Measurements from ENCODE around the gene SLC1A6. TPM values are rescaled to one million over a fixed set of nuclear protein-coding genes. Genes with fewer than 3 reads are reported as not detected.
"Not testable (repeated sequence)": the region's sequence is repeated elsewhere in the genome, so short reads cannot be mapped to it uniquely, and the experiment has no call there.

The SLC1A6 gene
- total and polyA plus RNA-seq, 2 donors from 2014 or later, result not detected

DNA sequence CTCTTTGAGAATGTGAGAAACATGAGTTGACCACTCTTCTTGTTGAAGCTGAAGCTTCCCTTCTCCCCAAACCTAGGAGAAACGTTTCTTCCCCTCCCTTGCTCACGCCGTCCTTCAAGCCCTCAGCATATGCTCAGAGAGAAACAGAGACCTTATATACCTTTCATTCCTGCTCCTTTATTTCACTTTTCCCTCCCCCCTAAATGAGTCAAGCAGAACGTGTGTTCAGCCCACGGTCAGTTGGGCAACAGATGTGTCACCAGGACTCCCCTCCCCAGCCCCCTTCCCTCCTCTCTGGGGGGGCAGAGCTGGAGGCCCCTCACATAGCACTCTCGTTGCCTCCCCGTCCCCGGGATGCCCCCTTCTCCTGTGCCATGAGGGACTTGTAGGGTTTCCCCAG, 29.8 kb downstream of the SLC1A6 start:
- no peak overlapping the region for H3K4me3 ChIP-seq (ENCODE audit: low read length in 3 of 3)
- H3K27ac ChIP-seq (ENCODE audit: low read depth in 2 of 2, low read length in 2 of 2), result no peak overlapping the region
- intact Hi-C loops (cut with DNase I), result no loop called here
- H3K36me3 ChIP-seq (ENCODE audit: control insufficient read depth in 2 of 3, insufficient read depth in 3 of 3, low read length in 3 of 3), result no peaks in the 10 kb centered on the region
- no peak for DNase-seq
- H3K4me1 ChIP-seq (ENCODE audit: control insufficient read depth in 2 of 3, insufficient read depth in 2 of 3, low read depth in 1 of 3, low read length in 3 of 3), result no peaks in the 10 kb centered on the region
- TF ChIP-seq, protein P1, sequence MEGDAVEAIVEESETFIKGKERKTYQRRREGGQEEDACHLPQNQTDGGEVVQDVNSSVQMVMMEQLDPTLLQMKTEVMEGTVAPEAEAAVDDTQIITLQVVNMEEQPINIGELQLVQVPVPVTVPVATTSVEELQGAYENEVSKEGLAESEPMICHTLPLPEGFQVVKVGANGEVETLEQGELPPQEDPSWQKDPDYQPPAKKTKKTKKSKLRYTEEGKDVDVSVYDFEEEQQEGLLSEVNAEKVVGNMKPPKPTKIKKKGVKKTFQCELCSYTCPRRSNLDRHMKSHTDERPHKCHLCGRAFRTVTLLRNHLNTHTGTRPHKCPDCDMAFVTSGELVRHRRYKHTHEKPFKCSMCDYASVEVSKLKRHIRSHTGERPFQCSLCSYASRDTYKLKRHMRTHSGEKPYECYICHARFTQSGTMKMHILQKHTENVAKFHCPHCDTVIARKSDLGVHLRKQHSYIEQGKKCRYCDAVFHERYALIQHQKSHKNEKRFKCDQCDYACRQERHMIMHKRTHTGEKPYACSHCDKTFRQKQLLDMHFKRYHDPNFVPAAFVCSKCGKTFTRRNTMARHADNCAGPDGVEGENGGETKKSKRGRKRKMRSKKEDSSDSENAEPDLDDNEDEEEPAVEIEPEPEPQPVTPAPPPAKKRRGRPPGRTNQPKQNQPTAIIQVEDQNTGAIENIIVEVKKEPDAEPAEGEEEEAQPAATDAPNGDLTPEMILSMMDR (IDR thresholded peaks at IDR 0.05; ENCODE audit: borderline replicate concordance, extremely low read depth, insufficient read depth), result no peak
- FAIRE-seq, result no peak
- H3K9ac ChIP-seq (ENCODE audit: low read length in 3 of 3), result no peak overlapping the region
- H3K9me3 ChIP-seq (ENCODE audit: control insufficient read depth in 2 of 3, insufficient read depth in 1 of 3, low read length in 3 of 3), result no peaks in the 10 kb centered on the region
- no peaks in the 10 kb centered on the region for H3K27me3 ChIP-seq (ENCODE audit: control insufficient read depth, insufficient read depth, low read length)

DNA sequence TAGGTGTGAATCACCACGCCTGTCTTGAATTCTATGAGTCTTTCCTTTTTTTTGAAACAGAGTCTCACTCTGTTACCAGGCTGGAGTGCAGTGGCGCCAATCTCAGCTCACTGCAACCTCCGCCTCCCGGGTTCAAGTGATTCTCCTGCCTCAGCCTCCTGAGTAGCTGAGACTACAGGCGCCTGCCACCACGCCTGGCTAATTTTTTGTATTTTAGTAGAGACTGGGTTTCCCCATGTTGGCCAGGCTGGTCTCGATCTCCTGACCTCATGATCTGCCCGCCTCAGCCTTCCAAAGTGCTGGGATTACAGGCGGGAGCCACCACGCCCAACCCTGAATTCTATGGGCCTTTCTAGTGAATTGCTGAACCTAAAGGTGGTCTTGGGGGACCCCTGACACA, 30.3 kb downstream of the SLC1A6 start:
- H3K36me3 ChIP-seq (ENCODE audit: control insufficient read depth in 2 of 3, insufficient read depth in 3 of 3, low read length in 3 of 3); intact Hi-C loops (cut with DNase I); H3K27ac ChIP-seq (ENCODE audit: low read depth in 2 of 2, low read length in 2 of 2); H3K9me3 ChIP-seq (ENCODE audit: control insufficient read depth in 2 of 3, insufficient read depth in 1 of 3, low read length in 3 of 3); H3K9ac ChIP-seq (ENCODE audit: low read length in 3 of 3); DNase-seq; FAIRE-seq; H3K4me1 ChIP-seq (ENCODE audit: control insufficient read depth in 2 of 3, insufficient read depth in 2 of 3, low read depth in 1 of 3, low read length in 3 of 3); H3K27me3 ChIP-seq (ENCODE audit: control insufficient read depth, insufficient read depth, low read length); H3K4me3 ChIP-seq (ENCODE audit: low read length in 3 of 3): not testable (repeated sequence)

DNA sequence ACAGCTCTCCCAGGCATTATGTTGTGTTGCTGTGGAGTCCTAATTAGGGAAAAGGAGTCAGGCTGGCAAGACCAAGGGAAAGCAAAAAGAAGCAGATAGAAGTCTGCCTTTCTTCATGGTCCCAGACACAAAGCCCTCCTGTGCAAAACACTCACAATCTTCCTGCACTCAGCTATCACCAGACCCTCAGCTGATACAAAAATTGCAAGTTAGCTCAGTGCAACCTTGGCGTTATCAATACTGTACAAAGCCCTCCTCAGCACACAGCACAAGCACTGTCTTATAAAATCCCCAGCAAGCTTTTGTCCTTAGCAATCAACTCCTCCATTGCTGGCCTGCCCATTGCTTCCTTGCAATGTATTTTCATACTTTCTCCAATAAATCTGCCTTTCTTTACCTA, 35.2 kb downstream of the SLC1A6 start:
- intact Hi-C loops (cut with DNase I), result no loop called here
- DNase-seq, result no peak
- Histone ChIP-seq H3K27ac (ENCODE audit: low read depth in 2 of 2, low read length in 2 of 2) (no peak overlapping the region), H3K4me1 (ENCODE audit: control insufficient read depth in 2 of 3, insufficient read depth in 2 of 3, low read depth in 1 of 3, low read length in 3 of 3) (no peaks in the 10 kb centered on the region), H3K36me3 (ENCODE audit: control insufficient read depth in 2 of 3, insufficient read depth in 3 of 3, low read length in 3 of 3) (no peaks in the 10 kb centered on the region), H3K9ac (ENCODE audit: low read length in 3 of 3) (no peak overlapping the region), H3K27me3 (ENCODE audit: control insufficient read depth, insufficient read depth, low read length) (no peaks in the 10 kb centered on the region), H3K4me3 (ENCODE audit: low read length in 3 of 3) (no peak overlapping the region), H3K9me3 (ENCODE audit: control insufficient read depth in 2 of 3, insufficient read depth in 1 of 3, low read length in 3 of 3) (no peaks in the 10 kb centered on the region)
- TF ChIP-seq, protein P1 (IDR thresholded peaks at IDR 0.05; ENCODE audit: borderline replicate concordance, extremely low read depth, insufficient read depth), result no peak
- FAIRE-seq, result no peak

DNA sequence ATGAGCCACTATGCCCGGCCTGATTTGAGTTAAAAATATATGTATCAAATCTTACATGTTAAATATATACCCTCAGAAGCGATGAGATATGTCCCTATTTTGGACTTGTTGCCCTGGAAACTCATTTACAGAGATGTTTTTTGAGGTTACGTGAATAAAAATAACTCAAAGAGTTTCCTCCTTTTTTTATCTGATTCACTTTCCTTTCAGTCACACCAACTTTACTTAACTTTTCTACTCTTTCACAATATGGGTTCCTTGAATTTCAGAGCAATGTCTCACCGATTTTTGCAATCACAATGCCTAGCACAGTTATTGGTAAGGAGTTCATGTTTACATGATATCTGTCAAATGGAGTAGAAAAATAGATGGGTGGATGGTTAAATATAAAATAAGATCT, 36.1 kb downstream of the SLC1A6 start:
- no peaks in the 10 kb centered on the region for H3K9me3 ChIP-seq (ENCODE audit: control insufficient read depth in 2 of 3, insufficient read depth in 1 of 3, low read length in 3 of 3)
- H3K4me3 ChIP-seq (ENCODE audit: low read length in 3 of 3), result no peak overlapping the region
- DNase-seq, result no peak
- no peaks in the 10 kb centered on the region for H3K27me3 ChIP-seq (ENCODE audit: control insufficient read depth, insufficient read depth, low read length)
- no peak overlapping the region for H3K9ac ChIP-seq (ENCODE audit: low read length in 3 of 3)
- intact Hi-C loops (cut with DNase I), result no loop called here
- H3K36me3 ChIP-seq (ENCODE audit: control insufficient read depth in 2 of 3, insufficient read depth in 3 of 3, low read length in 3 of 3), result no peaks in the 10 kb centered on the region
- FAIRE-seq, result no peak
- H3K27ac ChIP-seq (ENCODE audit: low read depth in 2 of 2, low read length in 2 of 2), result no peak overlapping the region
- H3K4me1 ChIP-seq (ENCODE audit: control insufficient read depth in 2 of 3, insufficient read depth in 2 of 3, low read depth in 1 of 3, low read length in 3 of 3), result no peaks in the 10 kb centered on the region
- TF ChIP-seq, protein P1 (IDR thresholded peaks at IDR 0.05; ENCODE audit: borderline replicate concordance, extremely low read depth, insufficient read depth), result no peak
